Fibroblast of pulmonary artery (primary cell): ENCODE measurements around the gene FOS.

ENCODE experiments used
- DNase-seq: peaks from one replicate; pipeline ENCODE4 v3.0.0-alpha.2; 2010; ENCODE audit warnings: low read depth
- H3K4me3 ChIP-seq: replicated peaks from 2 replicates; pipeline ENCODE4 v1.5.1; 2011; ENCODE audit warnings: low read depth, mild to moderate bottlenecking, control low read depth, low read length, moderate library complexity
- TF ChIP-seq, protein P1 (sequence below): IDR thresholded peaks from 2 replicates; pipeline ENCODE4 v1.5.1; 2011; ENCODE audit warnings: mild to moderate bottlenecking, control low read depth, low read length, inconsistent platforms; ENCODE audit errors: missing control alignments

The FOS gene

GRCh38 chr14:75268633-75269550, 9.7 kb upstream of the FOS start:
- H3K4me3 ChIP-seq = no peak overlapping the region
- no peak for DNase-seq
- TF ChIP-seq, protein P1, sequence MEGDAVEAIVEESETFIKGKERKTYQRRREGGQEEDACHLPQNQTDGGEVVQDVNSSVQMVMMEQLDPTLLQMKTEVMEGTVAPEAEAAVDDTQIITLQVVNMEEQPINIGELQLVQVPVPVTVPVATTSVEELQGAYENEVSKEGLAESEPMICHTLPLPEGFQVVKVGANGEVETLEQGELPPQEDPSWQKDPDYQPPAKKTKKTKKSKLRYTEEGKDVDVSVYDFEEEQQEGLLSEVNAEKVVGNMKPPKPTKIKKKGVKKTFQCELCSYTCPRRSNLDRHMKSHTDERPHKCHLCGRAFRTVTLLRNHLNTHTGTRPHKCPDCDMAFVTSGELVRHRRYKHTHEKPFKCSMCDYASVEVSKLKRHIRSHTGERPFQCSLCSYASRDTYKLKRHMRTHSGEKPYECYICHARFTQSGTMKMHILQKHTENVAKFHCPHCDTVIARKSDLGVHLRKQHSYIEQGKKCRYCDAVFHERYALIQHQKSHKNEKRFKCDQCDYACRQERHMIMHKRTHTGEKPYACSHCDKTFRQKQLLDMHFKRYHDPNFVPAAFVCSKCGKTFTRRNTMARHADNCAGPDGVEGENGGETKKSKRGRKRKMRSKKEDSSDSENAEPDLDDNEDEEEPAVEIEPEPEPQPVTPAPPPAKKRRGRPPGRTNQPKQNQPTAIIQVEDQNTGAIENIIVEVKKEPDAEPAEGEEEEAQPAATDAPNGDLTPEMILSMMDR = no peak

GRCh38 chr14:75271514-75271913, 7.1 kb upstream of the FOS start:
- TF ChIP-seq, protein P1 = no peak
- H3K4me3 ChIP-seq = no peak overlapping the region
- no peak for DNase-seq

DNA sequence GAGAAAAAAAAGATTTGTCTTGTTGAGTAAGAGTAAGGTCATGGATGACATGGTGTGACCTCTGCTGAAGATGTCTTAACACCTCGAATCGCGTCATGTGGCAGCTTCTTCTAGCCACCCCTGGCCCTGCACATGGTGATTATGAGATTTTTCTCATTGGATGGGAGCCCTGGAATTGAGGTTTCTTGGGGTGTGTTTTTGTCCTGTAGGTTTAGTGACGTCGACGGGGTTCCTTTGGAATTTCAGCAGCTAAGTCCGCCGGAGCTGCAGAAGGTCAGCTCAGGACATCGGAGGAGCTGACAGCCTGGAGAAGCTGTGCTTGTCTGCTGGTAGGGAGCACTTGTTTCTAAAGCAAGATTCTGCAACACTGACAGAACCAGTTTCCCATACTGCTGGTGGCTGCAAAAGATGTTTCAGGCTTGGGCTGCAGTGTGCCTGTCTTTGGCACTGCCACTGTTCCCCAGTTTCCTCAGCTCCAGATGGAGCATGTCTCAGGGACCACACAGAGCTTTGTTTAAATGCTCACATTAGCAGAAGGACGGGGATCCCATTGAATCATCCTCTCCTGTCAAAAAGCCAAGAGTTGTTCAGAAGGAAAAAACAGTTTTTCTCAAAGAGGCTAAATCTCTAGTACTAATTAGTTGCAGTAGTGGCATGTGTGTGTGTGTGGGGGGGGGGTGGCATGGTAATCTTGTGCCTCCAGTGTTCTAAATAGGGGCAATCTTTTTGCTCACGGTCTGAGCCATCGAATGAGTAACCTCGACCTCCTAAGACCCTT, 5.2 kb upstream of the FOS start:
- TF ChIP-seq, protein P1 = no peak
- DNase-seq = peak; percentile 91
- H3K4me3 ChIP-seq = no peak overlapping the region

GRCh38 chr14:75274050-75274898, 4.4 kb upstream of the FOS start:
- TF ChIP-seq, protein P1 = no peak
- H3K4me3 ChIP-seq = no peak overlapping the region
- DNase-seq = peak; percentile 71

DNA sequence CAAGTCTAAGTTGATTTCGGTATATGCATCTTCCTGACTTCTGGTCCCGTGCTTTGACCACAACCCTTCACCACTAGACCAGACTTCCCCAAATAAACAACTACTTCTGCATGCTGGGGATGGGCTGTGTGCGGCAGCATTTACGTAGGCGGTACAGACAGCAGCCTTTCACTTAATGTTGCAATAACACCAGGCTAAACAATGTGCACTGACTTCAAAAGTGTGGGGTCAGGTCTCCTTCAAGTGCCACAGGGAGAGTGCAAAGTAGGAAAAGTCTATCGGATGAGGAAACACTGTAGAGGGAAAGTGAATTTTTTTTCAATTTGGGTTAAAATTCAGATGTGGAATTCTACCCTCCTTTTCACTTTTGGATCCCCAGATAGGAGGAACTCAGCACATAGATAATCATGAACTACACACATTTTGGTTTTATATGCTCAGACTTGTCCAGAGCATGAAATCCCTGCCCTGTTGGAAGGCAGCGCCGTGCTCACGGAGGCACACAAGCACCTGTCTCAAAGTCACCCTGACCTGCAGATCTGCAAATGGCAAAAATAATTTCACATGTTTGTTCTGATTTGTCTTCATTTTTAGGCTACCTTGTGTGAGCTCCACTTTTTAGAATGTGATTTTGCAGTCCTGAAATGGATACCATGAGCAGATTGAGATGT, 3.6 kb upstream of the FOS start:
- H3K4me3 ChIP-seq = no peak overlapping the region
- no peak for DNase-seq
- TF ChIP-seq, protein P1 = no peak

- no peak overlapping the region for H3K4me3 ChIP-seq
- no peak for DNase-seq
- TF ChIP-seq, protein P1 = no peak
Observed at GRCh38 chr14:75275598-75275997, 3.0 kb upstream of the FOS start.
